NCI-H226 (cell line): ENCODE measurements around the gene SLC6A20.

ENCODE experiments used
- DNase-seq: peaks from one replicate; pipeline ENCODE4 v3.0.0-alpha.2; 2015

SLC6A20 gene

GRCh38 chr3:45795882-45796765 lies at the start of gene SLC6A20:
TSS of gene SLC6A20 (minus strand) at chr3:45796536. CDS start at chr3:45796419, 117 bp downstream.
- DNase-seq: no peak

GRCh38 chr3:45844616-45845015 lies 48.3 kb upstream of the SLC6A20 start:
- DNase-seq: no peak

- DNase-seq: no peak
Measured at GRCh38 chr3:45842851-45843625, 46.7 kb upstream of the SLC6A20 start.

GRCh38 chr3:45841757-45842491 lies 45.6 kb upstream of the SLC6A20 start, which contains the start of gene LZTFL1:
TSS of gene LZTFL1 (minus strand) at chr3:45842119. CDS start at chr3:45841991, 128 bp downstream.
- DNase-seq: peak; percentile 84

- DNase-seq: no peak
Measured at GRCh38 chr3:45841420-45841756, 45.1 kb upstream of the SLC6A20 start.

- DNase-seq: no peak
Measured at GRCh38 chr3:45838466-45838865, 42.1 kb upstream of the SLC6A20 start.

GRCh38 chr3:45832699-45833098 lies 36.4 kb upstream of the SLC6A20 start:
- no peak for DNase-seq

GRCh38 chr3:45830121-45830520 lies 33.8 kb upstream of the SLC6A20 start:
- DNase-seq: no peak

GRCh38 chr3:45826908-45827307 lies 30.6 kb upstream of the SLC6A20 start:
- DNase-seq: no peak

- peak; percentile 21 for DNase-seq
Measured at GRCh38 chr3:45826321-45826720, 30.0 kb upstream of the SLC6A20 start.

- no peak for DNase-seq
Measured at GRCh38 chr3:45821127-45821526, 24.8 kb upstream of the SLC6A20 start.

GRCh38 chr3:45819543-45819942 lies 23.2 kb upstream of the SLC6A20 start:
- no peak for DNase-seq

GRCh38 chr3:45817831-45818522 lies 21.6 kb upstream of the SLC6A20 start:
- DNase-seq: peak; percentile 81

- DNase-seq: peak; percentile 72
Measured at GRCh38 chr3:45816544-45816943, 20.2 kb upstream of the SLC6A20 start.

- DNase-seq: no peak
Measured at GRCh38 chr3:45814322-45814721, 18.0 kb upstream of the SLC6A20 start.

- DNase-seq: no peak
Measured at GRCh38 chr3:45807681-45808540, 11.6 kb upstream of the SLC6A20 start.

- DNase-seq: no peak
Measured at GRCh38 chr3:45807133-45807532, 10.8 kb upstream of the SLC6A20 start.

- no peak for DNase-seq
Measured at GRCh38 chr3:45806072-45806471, 9.7 kb upstream of the SLC6A20 start.

GRCh38 chr3:45803252-45803935 lies 7.1 kb upstream of the SLC6A20 start:
- no peak for DNase-seq

- DNase-seq: no peak
Measured at GRCh38 chr3:45802146-45802545, 5.8 kb upstream of the SLC6A20 start.

- no peak for DNase-seq
Measured at GRCh38 chr3:45800611-45801010, 4.3 kb upstream of the SLC6A20 start.
